IgD-negative memory B cell (primary cell): ENCODE data around the gene ATP8A2. TPM values are rescaled to one million over a fixed set of nuclear protein-coding genes. Genes with fewer than 3 reads are reported as not detected.

Experiments
- H3K27ac Mint-ChIP-seq, 3 donors: one replicate each; pipeline ENCODE4 v1.8.0; 2020 to 2022; ENCODE audit warnings: mild to moderate bottlenecking in 3 of 3, mixed read lengths in 3 of 3, moderate library complexity in 1 of 3
- H3K27me3 Mint-ChIP-seq: one replicate; pipeline ENCODE4 v1.8.0; 2021; ENCODE audit warnings: mixed read lengths
- H3K36me3 Mint-ChIP-seq: one replicate; pipeline ENCODE4 v1.8.0; 2020; ENCODE audit warnings: mild to moderate bottlenecking, mixed read lengths
- H3K4me1 Mint-ChIP-seq, 3 donors: one replicate each; pipeline ENCODE4 v1.8.0; 2020 to 2022; ENCODE audit warnings: mixed read lengths in 3 of 3, mild to moderate bottlenecking in 1 of 3
- H3K4me3 Mint-ChIP-seq, 4 donors: one replicate each; pipeline ENCODE4 v1.8.0; 2020 to 2022; ENCODE audit warnings: mild to moderate bottlenecking in 4 of 4, mixed read lengths in 4 of 4, moderate library complexity in 3 of 4
- H3K9me3 Mint-ChIP-seq, 3 donors: one replicate each; pipeline ENCODE4 v1.8.0; 2020 to 2021; ENCODE audit warnings: mixed read lengths in 3 of 3, mild to moderate bottlenecking in 1 of 3
- polyA plus RNA-seq: library from polyadenylated mRNA; unstranded; fragments of 300-500 nt; fragmentation: Illumina TruSeq; gene quantifications from one replicate; pipeline ENCODE4 v1.2.3, GENCODE V29; 2021

Gene ATP8A2
- polyA plus RNA-seq, 1 donor from 2014 or later: 0.06 TPM

DNA sequence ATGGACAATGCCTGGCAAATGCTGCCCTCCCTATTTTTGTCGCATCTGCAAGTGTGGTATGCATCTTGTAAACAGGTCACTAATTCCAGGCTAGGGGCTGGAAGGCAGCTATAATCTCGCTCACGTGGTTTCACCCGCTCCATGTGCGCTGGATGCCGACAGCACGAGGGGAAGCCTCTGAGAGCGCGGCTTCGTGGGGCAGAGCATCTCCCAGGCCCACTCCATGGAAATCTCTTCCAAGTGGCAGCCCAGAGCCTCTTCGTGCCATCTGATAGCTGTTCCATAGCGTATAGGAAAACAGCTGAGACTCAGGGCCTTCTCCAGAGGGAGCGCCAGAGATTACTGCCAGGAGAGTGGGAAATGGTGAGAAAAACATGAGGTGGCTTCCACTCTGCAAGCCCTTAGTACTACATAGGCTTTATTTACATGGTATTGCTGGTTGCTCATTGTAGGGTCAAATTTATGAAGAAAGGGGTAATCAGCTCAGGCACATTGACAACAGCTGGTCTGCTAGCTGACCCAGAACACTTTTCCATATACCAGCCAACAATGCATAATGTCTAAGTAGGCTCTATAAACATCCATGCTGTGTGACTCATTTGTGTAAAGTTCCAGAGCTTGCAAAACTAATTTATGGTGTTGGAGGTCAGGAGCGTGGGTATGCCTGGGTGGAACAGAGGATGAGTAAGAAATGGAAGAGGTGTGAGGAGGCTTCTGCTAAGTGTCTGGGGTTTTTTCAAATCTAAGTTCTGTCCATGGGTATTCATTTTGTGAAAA is 514.9 kb downstream of the ATP8A2 start:
- Mint-ChIP-seq H3K27me3 (peaks cover 4% of the 10 kb centered on the region), H3K4me3 (peak overlapping the region in 1 of 4 donors; percentile 5), H3K36me3 (no peaks in the 10 kb centered on the region), H3K27ac (peak overlapping the region in 1 of 3 donors; percentile 21), H3K4me1 (peaks cover 0 to 4% (median 3%) of the 10 kb centered on the region in 3 donors), H3K9me3 (peaks cover 0 to 3% (median 1%) of the 10 kb centered on the region in 3 donors)

DNA sequence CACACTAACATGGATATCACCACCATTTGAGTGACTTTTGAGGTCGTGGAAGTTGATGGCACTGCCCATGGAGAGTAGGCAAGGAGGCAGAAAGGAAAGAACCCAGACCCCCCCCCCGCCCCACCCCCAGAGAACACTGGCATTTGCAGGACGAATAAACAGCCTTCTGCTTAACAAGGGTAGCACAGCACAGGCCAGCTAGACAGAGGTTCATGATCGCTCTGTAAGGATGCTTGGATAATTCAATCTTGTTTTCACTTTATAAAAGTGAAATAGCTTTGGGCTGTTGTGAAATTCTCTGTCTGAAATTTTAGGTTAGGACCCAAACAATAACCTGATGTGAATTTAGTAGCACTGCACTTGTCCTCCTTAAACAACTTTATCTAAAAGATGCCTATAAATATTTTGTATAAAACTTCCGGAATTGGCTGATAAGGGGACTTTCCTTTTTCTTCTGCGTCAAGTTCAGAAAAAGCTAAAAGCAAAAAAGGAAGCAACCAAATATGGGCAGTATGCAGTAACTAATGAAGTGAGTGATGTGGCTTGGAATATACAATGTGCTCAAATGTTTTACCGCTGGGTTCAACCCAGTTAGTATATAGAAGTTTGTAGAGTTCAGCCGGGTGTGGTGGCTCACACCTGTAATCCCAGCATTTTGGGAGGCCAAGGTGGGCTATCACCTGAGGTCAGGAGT is 516.3 kb downstream of the ATP8A2 start:
- Mint-ChIP-seq H3K9me3 (peaks cover 0 to 3% (median 2%) of the 10 kb centered on the region in 3 donors), H3K4me1 (peaks cover 0 to 4% (median 1%) of the 10 kb centered on the region in 3 donors), H3K27me3 (peaks cover 4% of the 10 kb centered on the region), H3K36me3 (no peaks in the 10 kb centered on the region), H3K27ac (peak overlapping the region in 1 of 3 donors; percentile 31), H3K4me3 (peak overlapping the region in 1 of 4 donors; percentile 49)

DNA sequence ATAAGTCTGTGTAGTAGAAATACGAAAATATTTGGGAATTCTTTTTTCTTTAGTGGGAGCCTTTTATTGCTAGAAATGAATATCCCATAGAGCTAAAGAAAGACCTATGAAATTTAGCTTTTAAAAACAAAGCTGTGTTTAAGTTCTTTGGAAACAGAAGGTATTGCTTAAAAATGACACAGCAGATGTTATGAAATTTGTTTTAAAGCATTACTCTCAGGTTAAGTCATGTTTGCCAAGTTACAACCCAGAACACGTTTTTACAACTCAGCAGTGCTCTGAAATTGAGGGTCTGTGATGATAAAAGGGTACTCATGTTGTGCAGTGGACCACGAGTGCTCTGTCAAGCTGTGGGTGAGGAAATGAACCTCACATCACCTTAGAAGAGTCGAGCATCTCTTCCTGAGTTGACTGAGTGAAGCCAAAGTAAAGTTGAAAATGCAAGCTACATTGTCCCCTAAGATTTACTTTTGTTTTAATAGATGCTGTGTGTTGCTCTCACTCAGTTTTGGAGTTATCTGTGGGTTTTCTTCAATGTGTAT is 519.0 kb downstream of the ATP8A2 start:
- Mint-ChIP-seq H3K27ac (no peak overlapping the region), H3K27me3 (peaks cover 3% of the 10 kb centered on the region), H3K4me1 (peaks cover 0 to 4% (median 0%) of the 10 kb centered on the region in 3 donors), H3K4me3 (no peak overlapping the region), H3K36me3 (no peaks in the 10 kb centered on the region), H3K9me3 (peaks cover 0 to 5% (median 2%) of the 10 kb centered on the region in 3 donors)

DNA sequence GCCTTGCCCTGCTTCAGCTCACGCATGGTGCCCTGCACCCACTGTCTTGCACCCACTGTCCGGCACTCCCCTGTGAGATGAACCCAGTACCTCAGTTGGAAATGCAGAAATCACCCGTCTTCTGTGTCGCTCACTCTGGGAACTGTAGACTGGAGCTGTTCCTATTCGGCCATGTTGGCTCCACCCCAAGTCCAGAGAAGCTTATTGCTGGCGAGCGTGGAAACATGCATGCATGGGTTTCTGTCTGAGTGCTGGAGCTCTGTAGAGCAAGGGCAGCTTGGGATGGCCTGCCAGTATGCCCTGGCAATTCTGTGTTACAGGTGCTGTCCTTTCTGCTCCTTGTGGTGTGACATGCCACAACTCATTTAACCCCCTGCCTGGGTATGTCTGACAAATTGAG is 527.2 kb downstream of the ATP8A2 start:
- Mint-ChIP-seq H3K27me3 (peaks cover 12% of the 10 kb centered on the region), H3K4me3 (no peak overlapping the region), H3K27ac (no peak overlapping the region), H3K36me3 (no peaks in the 10 kb centered on the region), H3K9me3 (peaks cover 0 to 12% (median 0%) of the 10 kb centered on the region in 3 donors), H3K4me1 (peaks cover 0 to 9% (median 5%) of the 10 kb centered on the region in 3 donors)

DNA sequence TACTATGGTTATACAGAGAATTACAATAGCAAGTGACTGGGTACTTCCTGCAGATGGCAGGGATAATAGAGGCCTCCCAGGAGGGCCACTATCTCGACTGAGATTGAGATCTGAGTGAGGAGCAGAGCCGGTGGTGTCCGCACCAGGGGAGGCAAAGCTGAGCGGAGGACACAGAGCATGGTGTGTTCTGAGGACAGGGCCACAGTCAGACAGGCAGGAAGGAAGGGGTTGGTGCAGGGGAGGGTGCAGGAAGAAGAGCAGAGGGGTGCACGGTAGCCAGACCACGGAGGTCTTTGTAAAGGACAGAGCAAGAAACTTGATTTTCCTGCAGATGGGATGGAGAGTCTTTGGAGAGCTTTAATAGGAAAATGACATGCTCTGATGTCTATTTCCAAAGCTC is 527.7 kb downstream of the ATP8A2 start:
- no peak overlapping the region for H3K27ac Mint-ChIP-seq
- H3K36me3 Mint-ChIP-seq: no peaks in the 10 kb centered on the region
- peak overlapping the region in 1 of 4 donors; percentile 54 for H3K4me3 Mint-ChIP-seq
- H3K9me3 Mint-ChIP-seq: peaks cover 0 to 12% (median 0%) of the 10 kb centered on the region in 3 donors
- H3K27me3 Mint-ChIP-seq: peaks cover 12% of the 10 kb centered on the region
- H3K4me1 Mint-ChIP-seq: peaks cover 0 to 9% (median 5%) of the 10 kb centered on the region in 3 donors

DNA sequence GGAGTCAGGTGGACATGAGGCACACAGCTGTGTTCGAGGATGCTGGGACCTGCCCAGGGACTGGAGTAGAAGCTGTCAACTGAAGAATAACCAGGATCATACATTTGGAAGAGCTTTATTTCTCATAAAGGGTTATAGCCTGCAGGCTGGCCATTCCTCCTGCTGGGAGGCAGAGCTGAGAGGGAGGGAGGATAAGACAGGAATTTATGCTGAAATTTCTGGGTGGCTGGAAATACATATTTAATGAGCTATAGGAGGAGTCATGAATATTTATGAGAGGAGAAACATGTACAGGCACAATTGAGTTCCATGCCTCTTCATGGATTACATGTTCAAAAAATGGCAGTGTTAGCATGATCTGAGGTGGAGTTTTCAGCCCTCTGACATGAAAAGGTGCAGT is 528.2 kb downstream of the ATP8A2 start:
- Mint-ChIP-seq H3K4me1 (peaks cover 0 to 9% (median 5%) of the 10 kb centered on the region in 3 donors), H3K27ac (no peak overlapping the region), H3K4me3 (peak overlapping the region in 1 of 4 donors; percentile 15), H3K27me3 (peaks cover 12% of the 10 kb centered on the region), H3K9me3 (peaks cover 0 to 12% (median 0%) of the 10 kb centered on the region in 3 donors), H3K36me3 (no peaks in the 10 kb centered on the region)

DNA sequence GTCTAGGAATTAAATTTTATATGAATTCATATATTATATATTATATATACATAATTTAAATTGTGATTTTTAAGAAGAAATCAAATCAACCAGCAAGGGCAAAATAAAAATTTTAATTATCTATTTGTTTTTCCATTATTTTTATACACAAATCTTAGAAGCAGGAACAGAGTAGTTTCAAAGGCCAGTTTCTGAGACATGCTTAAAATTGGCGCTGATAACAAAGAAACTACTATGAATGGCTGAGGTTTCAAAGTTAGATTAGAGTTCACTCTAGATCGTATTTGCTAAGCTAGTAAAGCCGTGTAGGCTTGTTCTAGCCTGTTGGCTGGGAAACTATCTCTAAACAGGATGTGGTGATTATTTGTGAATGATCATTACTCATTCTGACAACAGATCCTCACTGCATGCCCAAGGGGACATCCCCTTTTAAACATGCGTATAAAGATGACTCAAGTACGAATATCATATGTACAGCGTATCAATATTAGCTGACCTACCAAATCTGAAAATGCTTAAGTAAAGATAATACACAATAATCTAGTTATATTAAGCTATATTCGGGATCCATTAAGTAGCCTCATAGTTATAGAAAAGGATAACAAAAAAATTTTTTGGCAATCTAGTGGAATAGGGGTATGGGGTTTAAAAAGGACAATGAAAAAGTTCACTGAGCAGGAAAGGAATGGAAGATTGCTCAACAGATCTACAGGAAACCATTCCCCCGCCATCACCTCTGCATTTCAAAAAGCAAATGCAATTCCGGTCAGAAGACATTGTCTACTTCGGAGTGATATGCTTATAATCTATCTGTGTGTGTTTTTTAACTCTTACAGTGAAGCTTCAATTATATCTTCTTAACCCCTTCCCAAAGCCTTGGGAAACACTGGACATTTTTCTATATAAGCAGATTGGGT is 529.9 kb downstream of the ATP8A2 start:
- Mint-ChIP-seq H3K27ac (no peak overlapping the region), H3K27me3 (peaks cover 12% of the 10 kb centered on the region), H3K9me3 (peaks cover 0 to 10% (median 0%) of the 10 kb centered on the region in 3 donors), H3K36me3 (no peaks in the 10 kb centered on the region), H3K4me3 (no peak overlapping the region), H3K4me1 (peaks cover 0 to 9% (median 5%) of the 10 kb centered on the region in 3 donors)

DNA sequence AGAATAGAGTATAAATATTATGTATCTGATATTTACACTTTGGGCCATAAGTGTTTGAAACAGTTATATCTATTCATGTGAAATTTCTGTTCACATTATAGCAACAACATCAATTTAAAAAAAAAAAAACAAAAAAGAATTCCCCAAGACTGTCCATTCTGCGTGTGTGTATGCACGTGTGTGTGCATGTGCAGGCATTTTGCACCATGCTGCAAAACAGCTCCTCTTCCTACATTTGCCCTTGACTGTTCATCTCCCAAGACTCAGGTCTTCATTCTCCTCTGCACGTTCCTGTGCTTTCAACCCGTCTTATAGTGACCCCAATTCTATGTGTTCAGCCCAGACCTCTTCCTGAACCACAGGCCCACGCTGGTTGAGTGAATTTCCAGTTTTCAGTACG is 530.7 kb downstream of the ATP8A2 start:
- Mint-ChIP-seq H3K9me3 (peaks cover 0 to 9% (median 0%) of the 10 kb centered on the region in 3 donors), H3K36me3 (no peaks in the 10 kb centered on the region), H3K4me1 (peaks cover 0 to 9% (median 5%) of the 10 kb centered on the region in 3 donors), H3K27me3 (peaks cover 11% of the 10 kb centered on the region), H3K4me3 (no peak overlapping the region), H3K27ac (no peak overlapping the region)

DNA sequence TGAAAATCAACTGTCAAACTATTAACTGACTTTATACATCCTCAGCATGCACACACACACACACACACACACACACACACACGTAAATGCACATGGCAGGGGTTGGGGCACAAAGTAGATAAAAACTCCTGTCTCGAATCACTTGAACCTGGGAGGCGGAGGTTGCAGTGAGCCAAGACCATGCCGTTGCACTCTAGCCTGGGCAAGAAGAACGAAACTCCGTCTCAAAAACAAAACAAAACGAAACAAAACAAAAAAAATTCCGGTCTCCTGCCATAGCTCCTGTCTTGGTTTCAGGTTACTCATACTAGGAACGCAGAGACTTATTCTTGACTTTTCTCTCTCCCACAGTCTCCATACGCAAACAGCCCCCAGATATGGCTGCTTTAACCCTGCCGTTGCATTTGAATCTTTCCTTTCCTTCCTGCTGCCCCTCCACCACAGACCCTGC is 531.1 kb downstream of the ATP8A2 start:
- H3K9me3 Mint-ChIP-seq: peaks cover 0 to 6% (median 0%) of the 10 kb centered on the region in 3 donors
- H3K27ac Mint-ChIP-seq: no peak overlapping the region
- H3K36me3 Mint-ChIP-seq: no peaks in the 10 kb centered on the region
- H3K4me1 Mint-ChIP-seq: peaks cover 0 to 9% (median 5%) of the 10 kb centered on the region in 3 donors
- no peak overlapping the region for H3K4me3 Mint-ChIP-seq
- H3K27me3 Mint-ChIP-seq: peaks cover 11% of the 10 kb centered on the region

DNA sequence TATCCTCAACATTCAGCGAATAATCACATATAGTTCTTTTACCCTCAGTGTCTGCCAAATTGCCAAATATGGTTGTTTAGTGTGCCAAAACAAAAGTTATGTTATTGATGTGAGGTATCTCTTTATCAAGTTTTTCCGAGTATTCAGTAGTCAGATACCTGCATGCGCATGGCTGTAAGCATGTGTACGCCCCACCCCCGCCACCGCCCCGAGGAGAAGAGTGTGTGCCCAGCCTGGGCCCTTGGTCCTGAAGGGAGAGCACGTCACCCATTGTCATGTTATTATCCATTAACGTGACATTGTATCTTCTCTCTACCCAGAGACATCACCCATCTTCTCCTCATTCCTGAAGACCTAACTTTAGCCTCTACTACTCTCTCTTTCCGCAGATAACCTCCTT is 533.1 kb downstream of the ATP8A2 start:
- no peak overlapping the region for H3K4me3 Mint-ChIP-seq
- H3K36me3 Mint-ChIP-seq: no peaks in the 10 kb centered on the region
- no peak overlapping the region for H3K27ac Mint-ChIP-seq
- H3K27me3 Mint-ChIP-seq: peaks cover 6% of the 10 kb centered on the region
- H3K4me1 Mint-ChIP-seq: peaks cover 0 to 8% (median 5%) of the 10 kb centered on the region in 3 donors
- peaks cover 0 to 2% (median 0%) of the 10 kb centered on the region in 3 donors for H3K9me3 Mint-ChIP-seq

DNA sequence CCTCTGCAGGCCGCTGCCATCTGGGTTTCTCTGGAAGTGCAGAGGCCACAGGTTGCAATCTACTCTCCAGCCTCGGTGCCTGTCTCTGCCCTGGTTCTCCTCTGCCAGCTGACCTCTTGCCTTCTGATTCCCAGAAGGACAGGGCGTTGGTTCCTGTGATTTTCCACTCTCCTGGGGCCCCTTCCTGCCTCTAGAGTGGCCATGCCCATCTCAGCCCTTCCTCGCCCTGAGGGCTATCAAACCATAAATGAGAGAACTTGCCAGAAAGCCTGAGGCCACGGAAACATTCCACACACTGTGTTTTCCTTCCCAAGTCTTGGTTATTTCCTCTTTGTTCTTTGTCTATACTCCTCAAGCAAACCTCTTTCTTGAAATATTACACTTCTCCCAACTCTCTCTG is 533.8 kb downstream of the ATP8A2 start:
- no peak overlapping the region for H3K27ac Mint-ChIP-seq
- no peaks in the 10 kb centered on the region for H3K36me3 Mint-ChIP-seq
- H3K9me3 Mint-ChIP-seq: no peaks in the 10 kb centered on the region
- peaks cover 1% of the 10 kb centered on the region for H3K27me3 Mint-ChIP-seq
- peaks cover 0 to 8% (median 5%) of the 10 kb centered on the region in 3 donors for H3K4me1 Mint-ChIP-seq
- H3K4me3 Mint-ChIP-seq: no peak overlapping the region

DNA sequence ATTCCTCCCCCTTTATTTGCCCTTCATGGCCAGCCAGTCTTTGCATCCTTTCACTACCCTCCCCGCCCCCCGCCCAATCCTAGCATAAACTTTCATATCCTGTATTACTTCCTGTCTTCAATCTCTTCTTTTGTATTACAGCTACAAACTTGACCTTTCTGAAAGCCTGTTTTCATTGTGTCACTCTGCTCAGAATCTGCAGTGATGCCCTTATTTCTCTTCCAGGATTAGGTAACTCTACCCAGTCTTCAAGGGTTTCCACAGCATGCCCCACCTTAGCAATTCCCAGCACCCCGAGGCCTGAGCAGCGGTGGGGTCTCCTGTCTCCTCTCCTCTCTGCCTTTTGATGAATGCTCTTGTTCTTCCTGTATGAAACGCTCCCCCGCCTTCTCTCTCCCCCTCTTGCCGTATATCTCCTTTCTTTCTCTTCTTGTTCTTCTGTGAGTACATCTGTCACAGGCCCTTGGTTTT is 534.5 kb downstream of the ATP8A2 start:
- Mint-ChIP-seq H3K4me3 (no peak overlapping the region), H3K27ac (no peak overlapping the region), H3K36me3 (no peaks in the 10 kb centered on the region), H3K27me3 (no peaks in the 10 kb centered on the region), H3K9me3 (no peaks in the 10 kb centered on the region), H3K4me1 (peaks cover 0 to 6% (median 4%) of the 10 kb centered on the region in 3 donors)

DNA sequence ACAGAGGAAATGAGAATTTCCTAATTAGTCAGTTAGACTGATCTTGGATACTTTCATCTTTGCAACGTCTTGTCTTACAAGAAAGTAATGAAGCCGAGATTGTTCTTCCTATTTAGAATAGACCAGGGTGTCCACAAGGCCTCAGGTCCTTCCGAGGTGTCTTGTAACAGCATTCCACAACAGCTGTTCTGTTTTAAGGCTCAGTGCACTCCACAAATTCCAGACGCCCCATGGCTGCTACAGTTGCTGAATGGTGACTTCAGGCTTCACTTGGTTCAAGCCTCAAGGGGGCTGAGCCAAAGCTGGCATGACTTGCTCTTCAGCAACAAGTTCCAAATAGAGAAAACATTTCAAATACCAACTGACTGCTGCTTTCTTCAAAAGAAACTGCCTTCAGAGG is 536.6 kb downstream of the ATP8A2 start:
- Mint-ChIP-seq H3K4me3 (no peak overlapping the region), H3K9me3 (no peaks in the 10 kb centered on the region), H3K27me3 (no peaks in the 10 kb centered on the region), H3K4me1 (no peaks in the 10 kb centered on the region), H3K27ac (no peak overlapping the region), H3K36me3 (no peaks in the 10 kb centered on the region)

DNA sequence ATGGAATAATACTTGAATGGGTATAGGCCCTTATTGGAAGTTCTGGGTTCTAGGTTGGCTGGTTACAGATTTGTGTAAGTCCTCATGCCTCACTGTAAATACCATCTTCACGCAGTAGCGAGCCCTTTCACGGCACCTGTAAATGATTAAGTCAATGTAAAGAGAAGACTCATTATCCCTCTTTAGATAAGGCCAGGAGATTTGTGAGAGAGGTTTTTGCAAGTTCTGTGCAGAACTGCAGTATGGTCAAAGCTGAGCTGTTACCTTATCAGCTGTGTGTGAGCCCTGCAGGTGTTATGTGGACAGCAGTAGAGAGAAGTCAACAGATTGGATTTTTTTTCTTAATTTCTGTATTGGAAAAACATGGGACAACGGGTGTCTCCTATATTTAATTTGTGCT is 538.5 kb downstream of the ATP8A2 start:
- Mint-ChIP-seq H3K9me3 (no peaks in the 10 kb centered on the region), H3K4me3 (no peak overlapping the region), H3K4me1 (no peaks in the 10 kb centered on the region), H3K36me3 (no peaks in the 10 kb centered on the region), H3K27ac (no peak overlapping the region), H3K27me3 (peaks cover 1% of the 10 kb centered on the region)
